Endothelial cell of umbilical vein (primary cell): Measurements from ENCODE around the gene ZFYVE28. TPM values are rescaled to one million over a fixed set of nuclear protein-coding genes. Genes with fewer than 3 reads are reported as not detected.

Source experiments
- BruUV-seq: library from RNA; stranded (reverse); fragments of 400-500 nt; replicated peaks from 2 replicates; lab custom pipeline; 2021; lab: Mats Ljungman, UMichigan
- CTCF ChIA-PET: fragments of 300-600, 350-600 bp; sonication (Branson Sonifier 250); formaldehyde crosslinking; loops from one replicate; lab custom pipeline; 2021; ENCODE audit warnings: antibody characterized with exemption, inconsistent platforms; lab: Charles Lee
- POLR2A ChIA-PET: fragments of 300-600, 350-600 bp; sonication (Branson Sonifier 250); formaldehyde crosslinking; loops from one replicate; lab custom pipeline; 2021; ENCODE audit warnings: antibody characterized with exemption, inconsistent platforms; lab: Charles Lee
- DNase-seq: peaks from one replicate; pipeline ENCODE4 v3.0.0-alpha.2; 2011; ENCODE audit warnings: low read depth, low spot score
- FAIRE-seq: peaks from 2 replicates; lab custom pipeline; 2011; peaks lifted over from hg19 to GRCh38; lab: Jason Lieb, UNC
- H2AFZ ChIP-seq: 2 replicates; pipeline ENCODE4 v1.6.0; 2012; ENCODE audit warnings: low read depth, low read length, control low read depth, inconsistent platforms
- H3K27ac ChIP-seq: 2 replicates; pipeline ENCODE4 v1.5.1; 2011; ENCODE audit warnings: low read depth, mild to moderate bottlenecking, control low read depth, low read length, moderate library complexity; ENCODE audit not compliant: insufficient read depth
- H3K27me3 ChIP-seq, 2 experiments: 2 replicates each; pipeline versions ENCODE4 v1.6.0 to v1.6.1; 2011; ENCODE audit warnings: low read length in 2 of 2, mixed read lengths in 1 of 2; ENCODE audit not compliant: control insufficient read depth in 2 of 2, insufficient read depth in 2 of 2
- H3K36me3 ChIP-seq, 2 experiments: 2 replicates in 1 of 2; 3 replicates in 1 of 2; pipeline ENCODE4 v1.5.1; 2011; ENCODE audit warnings: low read length in 2 of 2, mild to moderate bottlenecking in 1 of 2, moderate library complexity in 1 of 2; ENCODE audit not compliant: control insufficient read depth in 2 of 2, insufficient read depth in 2 of 2; ENCODE audit errors: extremely low read depth in 1 of 2
- H3K4me1 ChIP-seq: 3 replicates; pipeline ENCODE4 v1.5.1; 2011; ENCODE audit warnings: mild to moderate bottlenecking, low read length; ENCODE audit not compliant: control insufficient read depth, insufficient read depth; ENCODE audit errors: extremely low read depth
- H3K4me2 ChIP-seq: 2 replicates; pipeline ENCODE4 v1.6.1; 2011; ENCODE audit warnings: low read length, control low read depth, mixed read lengths; ENCODE audit not compliant: insufficient read depth
- H3K4me3 ChIP-seq, 3 experiments: fragments of 200-600 bp in 1 of 3; sonication (generic), shearing (Covaris generic) in 1 of 3; replicated peaks in 1 of 3; 2 replicates each; pipeline ENCODE4 v1.5.1; 2011 to 2016; ENCODE audit warnings: control low read depth in 3 of 3, low read length in 3 of 3, mild to moderate bottlenecking in 2 of 3, inconsistent platforms in 1 of 3, low read depth in 1 of 3, moderate library complexity in 1 of 3; ENCODE audit not compliant: insufficient read depth in 1 of 3
- H3K79me2 ChIP-seq: 2 replicates; pipeline ENCODE4 v1.6.0; 2012; ENCODE audit warnings: low read length, inconsistent platforms; ENCODE audit not compliant: control insufficient read depth, insufficient read depth
- H3K9ac ChIP-seq: replicated peaks from 2 replicates; pipeline ENCODE3; 2011; ENCODE audit warnings: low read length, control low read depth; ENCODE audit not compliant: insufficient read depth; ENCODE audit errors: extremely low read depth
- H3K9me1 ChIP-seq: replicated peaks from 3 replicates; pipeline ENCODE4 v1.6.0; 2011; ENCODE audit warnings: mild to moderate bottlenecking, low read length; ENCODE audit not compliant: control insufficient read depth, insufficient read depth; ENCODE audit errors: extremely low read depth
- H3K9me3 ChIP-seq: replicated peaks from 2 replicates; pipeline ENCODE4 v1.5.1; 2012; ENCODE audit warnings: low read length, inconsistent platforms; ENCODE audit not compliant: control insufficient read depth, insufficient read depth
- H4K20me1 ChIP-seq: replicated peaks from 2 replicates; pipeline ENCODE3; 2011; ENCODE audit warnings: mild to moderate bottlenecking, low read length; ENCODE audit not compliant: control insufficient read depth, insufficient read depth; ENCODE audit errors: extremely low read depth
- CTCF ChIP-seq, 2 donors: IDR thresholded peaks; 1 replicate in 1 of 2; 2 replicates in 1 of 2; pipeline ENCODE4 v1.5.1; 2011; ENCODE audit warnings: low read length in 2 of 2, mild to moderate bottlenecking in 2 of 2, moderate library complexity in 2 of 2, control low read depth in 1 of 2, inconsistent platforms in 1 of 2, low read depth in 1 of 2; ENCODE audit not compliant: insufficient read depth in 1 of 2; ENCODE audit errors: extremely low read depth in 1 of 2
- EZH2 ChIP-seq: IDR thresholded peaks from 2 replicates; pipeline ENCODE4 v1.6.1; 2012; ENCODE audit warnings: borderline replicate concordance, low read depth, mild to moderate bottlenecking, moderate library complexity, low read length, inconsistent platforms; ENCODE audit not compliant: severe bottlenecking
- FOS ChIP-seq: IDR thresholded peaks from 2 replicates; pipeline ENCODE4 v1.6.1; 2011; ENCODE audit warnings: mild to moderate bottlenecking, low read length, moderate library complexity, borderline replicate concordance; ENCODE audit not compliant: insufficient read depth
- GATA2 ChIP-seq: IDR thresholded peaks from 2 replicates; pipeline ENCODE4 v1.7.0; 2011; ENCODE audit warnings: low read depth, mild to moderate bottlenecking, moderate library complexity, mixed read lengths, low read length; ENCODE audit not compliant: insufficient read length, insufficient read depth
- JUN ChIP-seq: IDR thresholded peaks from 2 replicates; pipeline ENCODE4 v1.6.1; 2011; ENCODE audit warnings: borderline replicate concordance, low read depth; ENCODE audit not compliant: insufficient read length, insufficient read depth
- MAX ChIP-seq: IDR thresholded peaks from 2 replicates; pipeline ENCODE4 v1.6.1; 2011; ENCODE audit not compliant: insufficient read depth, insufficient read length
- MYC ChIP-seq: IDR thresholded peaks from one replicate; pipeline ENCODE4 v1.6.1; 2011; ENCODE audit warnings: mild to moderate bottlenecking, low read depth, low read length
- POLR2A ChIP-seq: IDR thresholded peaks from 2 replicates; pipeline ENCODE4 v1.6.1; 2012; ENCODE audit warnings: low read depth, mild to moderate bottlenecking, control low read depth, low read length
- POLR2AphosphoS5 ChIP-seq: IDR thresholded peaks from 2 replicates; pipeline ENCODE4 v1.6.1; 2012; ENCODE audit warnings: low read depth, mild to moderate bottlenecking, control low read depth, low read length, moderate library complexity; ENCODE audit not compliant: insufficient read depth
- dilution Hi-C: fragments of 300-500 bp; cut with MboI; formaldehyde crosslinking; loops from one replicate; pipeline ENCODE4 v1.15.0; 2019; ENCODE audit warnings: low sequenced_read_pairs; ENCODE audit not compliant: extremely low pct_ligation_motif_present
- intact Hi-C: fragments of 100-400 bp; cut with micrococcal nuclease; formaldehyde crosslinking; loops from one replicate; pipeline ENCODE4 v1.10.0; 2022
- polyA plus RNA-seq, 4 experiments: library from polyadenylated mRNA; depleted of rRNA in 3 of 4; stranded (reverse) in 3 of 4; unstranded in 1 of 4; fragments of >200 nt; gene quantifications; 2 replicates each; pipeline versions ENCODE4 v1.2.1 to v1.2.3, GENCODE V29; 2011 to 2012; ENCODE audit warnings: missing spikeins in 1 of 4
- total RNA-seq: library from RNA; stranded (reverse); gene quantifications from 2 replicates; pipeline ENCODE4 v1.2.3, GENCODE V29; 2021

ZFYVE28 gene
- total and polyA plus RNA-seq, 2 donors (not counting 3 experiments of a cell fraction or from before 2014, with no cell fraction given), result 5.8 to 7.1 TPM

- POLR2A ChIA-PET, result no interaction called here
- no peaks in the 10 kb centered on the region for H3K27me3 ChIP-seq
- BruUV-seq, result no TSS peak
- H3K27ac ChIP-seq, result no peak overlapping the region
- FAIRE-seq (no peak), DNase-seq (no peak)
- no peaks in the 10 kb centered on the region for H3K9me3 ChIP-seq
- H3K9me1 ChIP-seq, result no peaks in the 10 kb centered on the region
- TF ChIP-seq EZH2 (no peak), JUN (no peak), FOS (no peak), GATA2 (no peak), CTCF (IDR thresholded peaks at IDR 0.05; ENCODE audit: extremely low read depth in 1 of 2, insufficient read depth in 1 of 2, low read depth in 1 of 2, low read length in 2 of 2) (no peak), POLR2AphosphoS5 (no peak), MAX (no peak), POLR2A (no peak), MYC (no peak)
- peaks cover 12% of the 10 kb centered on the region for H3K79me2 ChIP-seq
- H4K20me1 ChIP-seq, result no peaks in the 10 kb centered on the region
- no peaks in the 10 kb centered on the region for H3K36me3 ChIP-seq
- CTCF ChIA-PET, result no interaction called here
- intact Hi-C loops, result no loop called here
- no peak overlapping the region for H3K4me3 ChIP-seq
- H2AFZ ChIP-seq, result no peak overlapping the region
- dilution Hi-C loops, result no loop called here
- H3K4me1 ChIP-seq, result peaks cover 12% of the 10 kb centered on the region
- no peak overlapping the region for H3K4me2 ChIP-seq
- H3K9ac ChIP-seq, result no peak overlapping the region
Observed at GRCh38 chr4:2264481-2265041, 153.9 kb downstream of the ZFYVE28 start.
